Loucy (cell line): ENCODE results near the gene CST9L.

Experiments used
- H2AFZ ChIP-seq: fragments of 200-600 bp; sonication (generic); 2 replicates; pipeline ENCODE4 v1.6.0; 2016; ENCODE audit warnings: antibody characterized with exemption, mild to moderate bottlenecking, low read length, moderate library complexity
- H3F3A ChIP-seq: fragments of 200-600 bp; 2 replicates; pipeline ENCODE4 v1.6.0; 2016; ENCODE audit warnings: antibody characterized with exemption, low read depth, mild to moderate bottlenecking
- H3K27me3 ChIP-seq: fragments of 200-600 bp; sonication (generic); 2 replicates; pipeline ENCODE4 v1.6.1; 2014; ENCODE audit warnings: low read length, mild to moderate bottlenecking; ENCODE audit not compliant: insufficient read depth, poor library complexity, severe bottlenecking
- H3K36me3 ChIP-seq: fragments of 200-600 bp; sonication (generic); 2 replicates; pipeline ENCODE4 v1.6.1; 2016; ENCODE audit warnings: low read length; ENCODE audit not compliant: insufficient read depth
- H3K4me1 ChIP-seq: fragments of 200-600 bp; sonication (generic); 2 replicates; pipeline ENCODE4 v1.5.1; 2014; ENCODE audit warnings: low read length, mild to moderate bottlenecking; ENCODE audit not compliant: insufficient read depth, poor library complexity, severe bottlenecking
- H3K4me2 ChIP-seq: fragments of 200-600 bp; sonication (generic); 2 replicates; pipeline ENCODE4 v1.6.0; 2014; ENCODE audit warnings: antibody characterized with exemption, low read length, low read depth, mild to moderate bottlenecking; ENCODE audit not compliant: poor library complexity, severe bottlenecking
- H3K4me3 ChIP-seq: fragments of 200-600 bp; sonication (generic); 2 replicates; pipeline ENCODE4 v1.5.1; 2014; ENCODE audit warnings: low read length, mild to moderate bottlenecking, mixed read lengths; ENCODE audit not compliant: poor library complexity, severe bottlenecking
- H3K79me2 ChIP-seq: fragments of 200-600 bp; sonication (generic); 2 replicates; pipeline ENCODE4 v1.6.1; 2014; ENCODE audit warnings: low read length; ENCODE audit not compliant: insufficient read depth
- H3K9ac ChIP-seq: fragments of 200-600 bp; sonication (generic); 2 replicates; pipeline ENCODE4 v1.6.0; 2014; ENCODE audit warnings: mild to moderate bottlenecking, low read depth, low read length, moderate library complexity; ENCODE audit not compliant: poor library complexity, severe bottlenecking
- H3K9me2 ChIP-seq: fragments of 200-600 bp; sonication (generic); replicated peaks from 2 replicates; pipeline ENCODE4 v1.6.1; 2016; ENCODE audit warnings: low read depth, low read length, mixed read lengths
- H3K9me3 ChIP-seq: fragments of 200-600 bp; sonication (generic); 2 replicates; pipeline ENCODE4 v1.6.1; 2014; ENCODE audit warnings: mild to moderate bottlenecking, antibody characterized with exemption, low read length, low read depth; ENCODE audit not compliant: insufficient read depth
- H4K20me1 ChIP-seq: fragments of 200-600 bp; sonication (generic); 2 replicates; pipeline ENCODE4 v1.6.0; 2014; ENCODE audit warnings: antibody characterized with exemption, low read length, mild to moderate bottlenecking; ENCODE audit not compliant: insufficient read depth, poor library complexity, severe bottlenecking
- EZH2phosphoT487 ChIP-seq: fragments of 200-600 bp; IDR thresholded peaks from 2 replicates; pipeline ENCODE4 v1.6.1; 2018; ENCODE audit warnings: antibody characterized with exemption, mild to moderate bottlenecking, moderate library complexity, borderline replicate concordance
- TF ChIP-seq, protein P1 (sequence below): fragments of 200-600 bp; sonication (generic); conservative IDR thresholded peaks from 2 replicates; pipeline ENCODE4 v1.5.1; 2014; ENCODE audit warnings: mild to moderate bottlenecking, antibody characterized with exemption, low read length

CST9L gene

DNA sequence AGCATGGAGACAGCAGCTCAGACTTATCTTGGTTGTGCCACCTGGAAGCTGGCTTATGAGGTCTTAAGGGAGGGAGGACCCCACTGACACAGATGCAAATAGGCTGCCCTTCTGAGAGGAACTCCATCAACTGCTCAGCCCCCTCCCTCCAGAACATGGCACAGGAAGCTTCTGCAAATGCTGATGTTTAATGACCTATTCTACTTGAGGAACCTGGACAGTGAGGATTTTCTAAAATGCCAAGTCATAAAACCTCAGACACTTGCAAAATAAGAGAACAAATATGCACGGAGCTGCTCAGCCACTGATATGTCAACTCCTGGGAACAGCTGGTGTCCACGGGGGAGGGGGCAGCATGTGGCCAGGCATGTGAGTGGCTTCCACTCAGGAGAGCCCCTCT lies 34.0 kb upstream of the CST9L start:
- no peak overlapping the region for H3K4me2 ChIP-seq
- no peaks in the 10 kb centered on the region for H3K36me3 ChIP-seq
- no peaks in the 10 kb centered on the region for H3K27me3 ChIP-seq
- H3K9me3 ChIP-seq, result no peaks in the 10 kb centered on the region
- H3K9ac ChIP-seq, result no peak overlapping the region
- TF ChIP-seq, protein P1, sequence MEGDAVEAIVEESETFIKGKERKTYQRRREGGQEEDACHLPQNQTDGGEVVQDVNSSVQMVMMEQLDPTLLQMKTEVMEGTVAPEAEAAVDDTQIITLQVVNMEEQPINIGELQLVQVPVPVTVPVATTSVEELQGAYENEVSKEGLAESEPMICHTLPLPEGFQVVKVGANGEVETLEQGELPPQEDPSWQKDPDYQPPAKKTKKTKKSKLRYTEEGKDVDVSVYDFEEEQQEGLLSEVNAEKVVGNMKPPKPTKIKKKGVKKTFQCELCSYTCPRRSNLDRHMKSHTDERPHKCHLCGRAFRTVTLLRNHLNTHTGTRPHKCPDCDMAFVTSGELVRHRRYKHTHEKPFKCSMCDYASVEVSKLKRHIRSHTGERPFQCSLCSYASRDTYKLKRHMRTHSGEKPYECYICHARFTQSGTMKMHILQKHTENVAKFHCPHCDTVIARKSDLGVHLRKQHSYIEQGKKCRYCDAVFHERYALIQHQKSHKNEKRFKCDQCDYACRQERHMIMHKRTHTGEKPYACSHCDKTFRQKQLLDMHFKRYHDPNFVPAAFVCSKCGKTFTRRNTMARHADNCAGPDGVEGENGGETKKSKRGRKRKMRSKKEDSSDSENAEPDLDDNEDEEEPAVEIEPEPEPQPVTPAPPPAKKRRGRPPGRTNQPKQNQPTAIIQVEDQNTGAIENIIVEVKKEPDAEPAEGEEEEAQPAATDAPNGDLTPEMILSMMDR, result no peak
- no peak for TF ChIP-seq EZH2phosphoT487
- no peaks in the 10 kb centered on the region for H3K9me2 ChIP-seq
- peaks cover 3% of the 10 kb centered on the region for H3K4me1 ChIP-seq
- H3K79me2 ChIP-seq, result no peaks in the 10 kb centered on the region
- H3K4me3 ChIP-seq, result no peak overlapping the region
- no peaks in the 10 kb centered on the region for H4K20me1 ChIP-seq
- no peaks in the 10 kb centered on the region for H3F3A ChIP-seq
- no peak overlapping the region for H2AFZ ChIP-seq

DNA sequence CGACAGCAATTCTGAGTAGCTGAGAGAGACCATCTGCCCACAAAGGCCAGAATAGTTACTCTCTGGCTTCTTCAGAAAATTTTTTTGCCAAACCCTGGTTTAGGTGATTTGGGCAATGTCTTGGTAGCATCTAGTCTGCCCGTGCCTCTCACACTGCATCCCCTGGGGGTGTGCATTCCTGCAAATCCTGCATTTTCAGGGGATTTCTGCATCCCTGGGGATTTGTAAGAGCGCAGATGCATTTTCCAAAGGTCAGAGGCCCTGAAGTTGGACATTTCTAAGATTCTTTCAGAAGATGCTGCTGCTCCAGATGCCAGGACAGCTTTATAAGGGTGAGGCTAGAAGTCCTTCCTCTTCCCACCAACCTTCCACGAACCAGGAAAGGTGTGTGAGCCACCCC lies 33.4 kb upstream of the CST9L start:
- H3K9ac ChIP-seq, result no peak overlapping the region
- TF ChIP-seq, protein P1, result no peak
- no peak for TF ChIP-seq EZH2phosphoT487
- H3K79me2 ChIP-seq, result no peaks in the 10 kb centered on the region
- no peaks in the 10 kb centered on the region for H3K9me3 ChIP-seq
- no peak overlapping the region for H3K4me3 ChIP-seq
- H4K20me1 ChIP-seq, result no peaks in the 10 kb centered on the region
- no peaks in the 10 kb centered on the region for H3K36me3 ChIP-seq
- no peaks in the 10 kb centered on the region for H3K27me3 ChIP-seq
- H2AFZ ChIP-seq, result no peak overlapping the region
- H3K4me2 ChIP-seq, result no peak overlapping the region
- peaks cover under 1% of the 10 kb centered on the region for H3K4me1 ChIP-seq
- H3K9me2 ChIP-seq, result no peaks in the 10 kb centered on the region
- no peaks in the 10 kb centered on the region for H3F3A ChIP-seq

DNA sequence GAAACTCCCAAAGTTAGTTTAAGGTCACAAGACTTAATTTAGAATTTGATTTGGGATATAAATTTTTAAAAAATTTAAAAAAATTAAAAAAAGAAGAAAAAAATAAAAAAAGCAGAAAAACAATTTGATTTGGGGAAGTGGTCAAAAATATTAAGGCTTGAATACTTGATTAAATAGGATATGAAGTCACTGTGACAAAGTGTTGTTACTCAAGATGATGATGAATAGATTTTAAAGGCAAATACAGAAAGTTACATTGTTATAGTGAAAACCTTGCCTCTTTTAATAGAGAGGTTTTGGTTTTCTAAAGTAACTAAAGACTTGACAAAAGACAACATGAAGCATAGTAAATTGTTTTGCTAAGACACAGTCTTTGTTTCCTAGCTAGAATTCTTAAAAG lies 30.2 kb upstream of the CST9L start:
- Histone ChIP-seq H3K9ac (no peak overlapping the region), H3K79me2 (no peaks in the 10 kb centered on the region), H3K36me3 (no peaks in the 10 kb centered on the region), H2AFZ (no peak overlapping the region), H3K4me2 (no peak overlapping the region), H3K27me3 (no peaks in the 10 kb centered on the region), H3K4me1 (no peaks in the 10 kb centered on the region), H3K9me2 (no peaks in the 10 kb centered on the region), H4K20me1 (no peaks in the 10 kb centered on the region), H3K9me3 (no peaks in the 10 kb centered on the region), H3K4me3 (no peak overlapping the region), H3F3A (no peaks in the 10 kb centered on the region)
- TF ChIP-seq, protein P1, result no peak
- no peak for TF ChIP-seq EZH2phosphoT487
